Muscle layer of duodenum (tissue), 2 donors: ENCODE measurements around the gene CPTP.

Experiments
- H3K27ac ChIP-seq: one replicate; pipeline ENCODE4 v1.7.0; 2013; ENCODE audit warnings: mild to moderate bottlenecking, low read length
- H3K27me3 ChIP-seq: one replicate; pipeline ENCODE4 v1.7.0; 2013; ENCODE audit warnings: low read depth, mild to moderate bottlenecking, control low read depth, low read length
- H3K36me3 ChIP-seq, 2 donors: one replicate each; pipeline ENCODE4 v1.7.0; 2013; ENCODE audit warnings: low read length in 2 of 2, control low read depth in 1 of 2, mild to moderate bottlenecking in 1 of 2; ENCODE audit not compliant: insufficient read depth in 2 of 2, control insufficient read depth in 1 of 2
- H3K4me1 ChIP-seq, 2 donors: one replicate each; pipeline ENCODE4 v1.7.0; 2013; ENCODE audit warnings: low read length in 2 of 2, mild to moderate bottlenecking in 2 of 2, control low read depth in 1 of 2, moderate library complexity in 1 of 2; ENCODE audit not compliant: insufficient read depth in 2 of 2, control insufficient read depth in 1 of 2
- H3K4me3 ChIP-seq, 2 donors: one replicate each; pipeline ENCODE4 v1.7.0; 2013; ENCODE audit warnings: low read length in 2 of 2, low read depth in 1 of 2, mild to moderate bottlenecking in 1 of 2
- H3K9me3 ChIP-seq, 2 donors: one replicate each; pipeline ENCODE4 v1.7.0; 2013; ENCODE audit warnings: low read length in 2 of 2, control low read depth in 1 of 2, mild to moderate bottlenecking in 1 of 2; ENCODE audit not compliant: control insufficient read depth in 1 of 2
- donor health status: healthy.

Gene CPTP

DNA sequence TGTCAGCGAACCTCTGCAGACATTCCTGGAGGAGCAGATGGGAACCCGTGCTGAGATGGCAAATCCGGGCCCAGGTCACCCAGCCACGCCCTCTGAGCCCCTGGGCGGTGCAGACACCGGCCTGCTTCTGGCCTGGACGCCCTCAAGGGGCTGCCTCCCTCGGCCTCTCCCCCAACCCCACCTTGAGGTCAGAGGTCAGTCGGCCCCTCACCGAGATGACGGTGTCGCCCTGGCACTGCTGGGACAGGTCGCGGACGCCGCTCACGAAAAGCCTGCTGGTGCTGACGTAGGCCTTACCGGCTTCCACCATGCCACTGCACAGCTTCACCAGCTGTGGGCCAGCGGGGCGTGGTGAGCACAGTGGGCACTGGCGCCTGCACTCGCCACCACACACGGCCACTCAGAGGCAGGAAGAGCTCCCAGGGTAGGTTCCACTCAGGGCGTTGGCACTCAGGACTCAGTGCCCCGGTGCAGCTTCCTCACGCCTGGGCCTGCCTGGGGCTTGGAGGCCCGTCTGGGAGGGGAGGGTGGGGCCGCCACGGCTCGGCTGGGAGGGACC is 21.6 kb upstream of the CPTP start:
- peaks cover 16 to 44% of the 10 kb centered on the region in 2 donors for H3K4me1 ChIP-seq
- H3K36me3 ChIP-seq = peaks cover 0 to 1% of the 10 kb centered on the region in 2 donors
- H3K4me3 ChIP-seq = no peak overlapping the region
- H3K27me3 ChIP-seq = no peaks in the 10 kb centered on the region
- no peaks in the 10 kb centered on the region for H3K9me3 ChIP-seq
- H3K27ac ChIP-seq = no peak overlapping the region

DNA sequence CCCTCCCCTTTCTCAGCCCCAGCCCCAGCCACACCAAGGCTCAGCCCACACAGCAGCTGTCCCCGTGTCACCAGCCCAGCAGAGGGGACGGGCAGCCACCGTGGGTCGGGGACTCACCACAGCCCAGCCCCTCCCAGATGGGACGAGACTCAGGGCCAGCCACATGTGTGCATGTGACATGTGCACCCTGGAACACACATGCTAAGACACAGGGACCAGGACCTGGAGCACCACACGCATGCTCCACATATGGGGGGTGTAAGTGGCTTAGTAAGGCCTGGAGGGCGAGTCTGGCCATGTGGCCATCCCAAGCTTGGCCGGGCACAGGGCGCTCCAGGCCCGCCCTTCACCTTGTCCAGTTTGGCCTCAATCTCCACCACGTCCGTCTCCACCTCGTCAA is 20.9 kb upstream of the CPTP start:
- Histone ChIP-seq H3K36me3 (no peaks in the 10 kb centered on the region), H3K9me3 (no peaks in the 10 kb centered on the region), H3K27ac (no peak overlapping the region), H3K27me3 (no peaks in the 10 kb centered on the region), H3K4me3 (peak overlapping the region in 1 of 2 donors; percentile 90), H3K4me1 (peaks cover 16 to 43% of the 10 kb centered on the region in 2 donors)

DNA sequence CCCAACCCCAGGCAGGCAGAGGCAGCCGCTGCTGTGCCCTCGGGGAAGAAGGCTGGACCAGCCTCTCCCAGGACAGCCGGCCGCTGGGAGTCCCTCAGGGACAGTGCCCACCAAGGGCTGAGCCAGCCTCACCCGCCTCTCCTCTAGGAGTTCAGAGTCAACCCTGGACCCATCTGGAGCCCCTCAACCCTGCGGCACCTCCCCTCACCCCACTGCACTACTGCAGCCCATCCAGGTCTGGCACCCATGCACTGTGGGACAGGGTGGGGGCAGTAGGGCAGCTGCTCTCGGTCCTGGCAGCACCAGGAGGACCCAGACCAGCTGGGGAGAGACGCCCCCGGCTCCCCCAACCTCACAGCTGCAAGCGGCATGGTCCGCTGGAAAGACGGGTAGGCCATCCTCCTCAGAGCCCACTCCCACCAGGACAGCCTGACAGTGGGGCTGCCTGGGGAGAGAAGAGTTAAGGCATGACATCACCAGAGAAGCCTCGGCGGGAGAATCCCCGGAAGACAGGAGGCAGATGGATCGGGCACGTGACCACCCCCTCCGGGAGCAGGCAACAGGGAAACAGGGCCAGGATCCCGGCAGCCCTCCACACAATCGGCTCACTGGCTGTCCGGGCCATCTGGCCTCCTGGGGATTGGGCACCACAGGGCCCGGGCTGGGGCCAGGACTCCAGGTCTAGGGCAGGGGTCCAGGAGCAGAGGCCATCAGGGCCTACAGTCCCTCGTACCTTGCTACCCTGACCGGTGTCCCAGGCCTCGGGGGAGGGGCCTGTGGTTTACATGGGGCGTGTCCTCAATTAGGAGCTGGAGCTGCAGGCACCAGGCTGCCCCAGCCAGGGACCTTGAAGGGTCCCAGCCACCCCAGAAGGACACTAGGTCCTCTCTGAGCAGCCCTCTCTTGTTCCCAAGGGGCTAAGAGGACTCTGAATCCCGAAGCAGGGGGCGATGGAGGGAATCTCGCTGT is 20.0 kb upstream of the CPTP start:
- no peaks in the 10 kb centered on the region for H3K36me3 ChIP-seq

DNA sequence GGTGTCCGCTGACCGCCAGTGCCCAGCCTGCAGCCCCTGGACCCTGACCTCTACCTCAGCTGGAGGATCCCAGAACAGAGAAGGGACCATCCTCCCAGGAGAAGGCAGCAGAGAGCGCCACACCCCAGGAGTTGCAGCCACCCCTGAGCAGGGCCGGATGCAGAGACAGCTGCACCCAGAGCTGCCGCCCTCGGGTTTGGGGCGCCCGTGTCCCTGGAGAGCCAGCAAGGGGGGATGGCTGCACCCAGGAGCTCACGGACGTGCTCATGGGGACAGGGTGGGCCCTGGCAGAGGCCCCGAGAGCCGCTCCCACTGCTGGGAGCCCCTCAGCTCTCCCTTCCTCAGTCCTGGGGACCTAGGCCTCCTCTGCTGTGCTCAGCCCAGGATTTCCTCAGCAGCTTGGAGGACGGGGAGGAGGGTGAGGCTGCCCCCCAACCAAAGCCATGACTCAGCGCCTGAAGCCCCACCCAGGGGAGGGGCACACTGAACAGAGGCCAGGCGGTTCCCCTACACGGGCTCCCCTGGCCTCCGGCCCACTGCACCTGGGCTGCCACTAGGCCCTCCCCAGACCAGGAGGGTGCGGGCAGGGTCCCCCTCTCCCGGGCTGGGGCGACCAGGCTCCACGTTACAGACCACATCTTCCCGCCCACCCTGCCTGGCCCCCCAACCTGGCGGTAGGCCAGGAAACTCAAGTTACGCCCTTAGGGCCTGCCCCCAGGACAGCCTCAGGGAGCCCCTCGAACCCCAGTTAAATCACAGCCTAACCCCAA is 19.1 kb upstream of the CPTP start:
- Histone ChIP-seq H3K4me1 (peaks cover 16 to 49% of the 10 kb centered on the region in 2 donors), H3K36me3 (no peaks in the 10 kb centered on the region), H3K27me3 (no peaks in the 10 kb centered on the region), H3K4me3 (peak overlapping the region; percentile 62 to 90), H3K9me3 (no peaks in the 10 kb centered on the region), H3K27ac (peak overlapping the region; percentile 60)

More for the DNA sequence above, 20.0 kb upstream of the CPTP start:
- Histone ChIP-seq H3K4me3 (peak overlapping the region; percentile 52 to 90), H3K4me1 (peaks cover 16 to 47% of the 10 kb centered on the region in 2 donors), H3K9me3 (no peaks in the 10 kb centered on the region), H3K27ac (peak overlapping the region; percentile 60), H3K27me3 (no peaks in the 10 kb centered on the region)

DNA sequence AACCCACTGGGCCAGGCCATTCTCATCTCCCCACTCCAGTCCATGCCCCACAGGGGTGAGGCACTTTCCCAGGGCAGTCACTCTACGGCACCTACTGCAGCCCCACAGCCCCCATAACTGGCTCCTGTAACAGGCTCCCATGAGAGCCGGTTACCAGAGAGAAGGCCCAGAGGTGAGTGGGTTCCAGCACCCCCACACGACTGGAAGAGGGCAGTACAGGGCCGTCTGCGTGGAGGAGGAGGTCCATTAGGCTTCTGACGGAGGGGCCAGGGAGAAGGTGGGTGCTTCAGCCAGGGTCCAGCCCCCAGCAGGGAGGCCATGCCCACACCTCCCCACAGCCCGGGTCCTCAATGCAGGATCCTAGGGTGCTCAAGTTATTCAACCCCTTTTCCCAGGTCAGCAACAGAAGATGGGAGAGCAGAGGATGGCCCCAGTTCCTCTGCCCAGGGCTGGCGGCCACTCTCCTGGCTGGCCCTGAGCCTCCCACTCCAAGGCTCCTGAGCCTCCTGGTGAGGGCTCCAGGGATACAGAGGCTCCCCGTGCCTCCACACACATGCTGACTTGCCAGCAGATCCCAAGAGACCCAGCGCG is 18.4 kb upstream of the CPTP start:
- Histone ChIP-seq H3K4me1 (peaks cover 16 to 49% of the 10 kb centered on the region in 2 donors), H3K27ac (no peak overlapping the region), H3K27me3 (no peaks in the 10 kb centered on the region), H3K4me3 (peak overlapping the region; percentile 62 to 90), H3K36me3 (peaks cover 3% of the 10 kb centered on the region in 2 donors), H3K9me3 (no peaks in the 10 kb centered on the region)

DNA sequence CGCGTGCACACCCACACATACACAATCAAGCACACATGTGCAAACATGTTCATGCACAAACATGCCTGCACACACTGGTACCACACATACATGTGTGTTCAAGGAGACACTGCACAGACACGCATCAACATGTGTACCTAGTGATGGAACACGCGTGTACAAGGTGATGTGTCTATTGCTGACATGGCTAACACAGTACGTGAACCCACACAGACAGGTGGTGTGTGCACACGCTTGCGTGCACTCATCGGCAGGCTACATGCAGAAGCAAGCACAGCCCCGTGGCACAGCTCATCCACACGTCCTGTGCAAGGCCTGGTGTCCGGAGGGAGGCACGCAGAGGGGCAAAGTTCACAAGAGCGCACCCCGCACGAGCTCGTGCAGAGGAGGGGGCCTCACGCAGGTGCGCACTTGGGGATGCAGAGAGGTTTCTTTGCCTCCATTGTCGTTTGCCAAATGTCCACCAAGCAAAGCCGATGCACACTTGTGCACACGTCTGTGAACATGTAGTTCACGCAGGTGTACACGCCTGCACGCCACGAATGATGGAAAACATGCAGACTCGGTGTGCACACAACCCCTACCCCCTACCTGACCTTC is 17.8 kb upstream of the CPTP start:
- H3K27ac ChIP-seq = no peak overlapping the region
- peaks cover 9% of the 10 kb centered on the region in 2 donors for H3K36me3 ChIP-seq
- H3K27me3 ChIP-seq = no peaks in the 10 kb centered on the region
- no peaks in the 10 kb centered on the region for H3K9me3 ChIP-seq
- peaks cover 16 to 49% of the 10 kb centered on the region in 2 donors for H3K4me1 ChIP-seq
- H3K4me3 ChIP-seq = peak overlapping the region; percentile 62 to 90

DNA sequence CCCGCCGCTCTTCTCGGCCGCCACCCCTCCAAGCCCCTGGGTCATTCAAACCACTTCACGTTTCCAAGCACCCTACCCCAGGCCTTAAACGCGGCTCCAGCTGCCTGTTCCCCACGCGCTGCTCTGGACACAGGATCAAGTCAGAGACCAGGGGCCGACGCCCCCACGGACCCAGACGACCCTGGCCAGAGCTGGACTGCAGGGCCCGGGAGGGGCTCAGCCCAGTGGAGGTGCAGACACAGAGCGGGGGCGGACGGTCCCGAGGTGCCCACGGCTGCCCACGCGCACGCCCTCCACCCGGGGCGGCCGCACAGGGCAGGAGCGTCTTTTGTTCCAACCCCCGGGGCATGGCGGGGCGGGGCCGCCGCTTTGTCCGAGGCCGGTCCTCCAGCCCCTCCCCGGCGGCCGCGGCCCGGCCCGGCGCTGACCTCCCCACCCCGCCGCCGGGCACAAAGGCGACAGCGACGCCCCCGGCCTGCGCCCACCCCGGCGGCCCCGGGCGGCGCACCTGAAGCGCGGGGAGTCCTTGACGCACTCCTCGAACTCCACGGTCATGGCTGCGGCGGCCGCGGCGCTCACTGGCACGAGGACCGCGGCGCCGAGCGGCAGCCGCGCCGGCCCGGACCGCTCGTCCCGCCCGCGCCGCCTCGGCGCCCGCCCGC is 17.2 kb upstream of the CPTP start:
- Histone ChIP-seq H3K4me3 (peak overlapping the region; percentile 62 to 90), H3K36me3 (peaks cover 9 to 14% of the 10 kb centered on the region in 2 donors), H3K27me3 (no peaks in the 10 kb centered on the region), H3K4me1 (peaks cover 16 to 49% of the 10 kb centered on the region in 2 donors), H3K27ac (no peak overlapping the region), H3K9me3 (no peaks in the 10 kb centered on the region)

DNA sequence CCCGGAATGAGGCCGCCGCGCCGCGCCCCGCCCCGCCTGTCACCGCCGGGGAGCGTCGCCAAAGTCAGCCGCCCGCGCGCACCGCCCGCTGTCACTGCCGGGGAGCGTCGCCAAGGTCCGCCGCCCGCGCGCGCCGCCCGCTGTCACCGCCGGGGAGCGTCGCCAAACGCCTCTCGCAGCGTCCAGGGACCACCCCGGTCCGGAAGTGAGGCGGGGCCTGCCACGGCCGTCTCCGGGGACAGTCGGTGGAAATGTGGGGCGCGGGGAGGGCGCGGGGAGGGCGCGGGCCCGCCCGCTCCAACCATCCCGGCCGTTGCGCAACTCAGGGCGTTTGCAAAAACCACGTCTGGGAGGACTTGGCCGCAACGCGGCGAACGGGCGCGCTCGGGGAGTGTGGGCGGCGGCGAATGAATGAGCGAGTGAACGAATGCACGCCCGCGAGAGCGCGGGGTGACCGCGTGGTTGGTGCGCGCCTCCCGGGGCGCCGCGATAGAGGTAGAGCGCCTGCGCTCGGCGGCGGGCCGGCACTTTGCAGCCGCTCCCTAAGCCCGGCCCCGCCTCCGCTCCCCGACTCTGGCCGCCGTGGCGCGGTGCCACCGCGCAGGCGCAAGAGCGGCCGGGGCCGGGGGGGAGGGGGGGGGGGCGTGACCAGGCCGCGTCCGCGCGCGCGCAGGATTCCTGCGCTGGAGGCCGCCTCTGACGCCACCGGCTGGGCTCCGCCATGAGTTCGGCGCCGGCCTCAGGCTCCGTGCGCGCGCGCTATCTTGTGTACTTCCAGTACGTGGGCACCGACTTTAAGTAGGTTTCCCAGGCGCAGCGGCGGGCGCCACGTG is 16.5 kb upstream of the CPTP start, which contains the start of the genes ACAP3 and PUSL1:
Gene ACAP3, minus strand, starts transcription at position 8 of the 833 bp plus-strand sequence. CDS start 115 bp downstream, outside the sequence.
Gene PUSL1, plus strand, starts transcription at position 675 of the 833 bp plus-strand sequence. Its CDS starts 47 bp downstream, at position 722.
- Histone ChIP-seq H3K9me3 (no peaks in the 10 kb centered on the region), H3K4me1 (peaks cover 16 to 49% of the 10 kb centered on the region in 2 donors), H3K27ac (no peak within 1 kb of the TSS)

DNA sequence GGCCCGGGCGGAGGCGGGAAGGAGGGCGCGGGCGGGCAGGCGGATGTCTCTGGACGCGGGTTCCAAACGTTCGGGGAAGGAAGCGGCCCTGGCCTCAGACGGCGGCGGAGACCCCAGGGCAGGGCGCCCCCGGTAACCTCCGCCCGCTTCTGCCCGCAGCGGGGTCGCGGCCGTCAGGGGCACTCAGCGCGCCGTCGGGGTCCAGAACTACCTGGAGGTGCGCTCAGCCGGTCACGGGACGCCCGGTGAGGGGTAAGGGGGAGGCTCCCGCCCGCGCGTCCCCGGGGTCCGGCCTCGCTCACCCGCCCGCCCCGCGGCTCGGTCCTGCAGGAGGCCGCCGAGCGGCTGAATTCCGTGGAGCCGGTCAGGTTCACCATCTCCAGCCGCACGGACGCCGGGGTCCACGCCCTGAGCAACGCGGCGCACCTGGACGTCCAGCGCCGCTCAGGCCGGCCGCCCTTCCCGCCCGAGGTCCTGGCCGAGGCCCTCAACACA is 15.8 kb upstream of the CPTP start:
- no peak overlapping the region for H3K27ac ChIP-seq
- peaks cover 9 to 28% of the 10 kb centered on the region in 2 donors for H3K36me3 ChIP-seq
- peak overlapping the region; percentile 46 to 83 for H3K4me3 ChIP-seq
- no peaks in the 10 kb centered on the region for H3K9me3 ChIP-seq
- H3K4me1 ChIP-seq = peaks cover 16 to 44% of the 10 kb centered on the region in 2 donors
- no peaks in the 10 kb centered on the region for H3K27me3 ChIP-seq

More for the DNA sequence above, 16.5 kb upstream of the CPTP start, which contains the start of the genes ACAP3 and PUSL1:
- Histone ChIP-seq H3K27me3 (no peaks in the 10 kb centered on the region), H3K36me3 (peaks cover 9 to 21% of the 10 kb centered on the region in 2 donors), H3K4me3 (peak within 1 kb of the TSS; percentile 62 to 90)
